Measurements from ENCODE around the gene ZBED6. TPM values are rescaled to one million over a fixed set of nuclear protein-coding genes. Genes with fewer than 3 reads are reported as not detected.

ZBED6 gene
- total RNA-seq, 1 donor from 2014 or later: 60.4 TPM

DNA sequence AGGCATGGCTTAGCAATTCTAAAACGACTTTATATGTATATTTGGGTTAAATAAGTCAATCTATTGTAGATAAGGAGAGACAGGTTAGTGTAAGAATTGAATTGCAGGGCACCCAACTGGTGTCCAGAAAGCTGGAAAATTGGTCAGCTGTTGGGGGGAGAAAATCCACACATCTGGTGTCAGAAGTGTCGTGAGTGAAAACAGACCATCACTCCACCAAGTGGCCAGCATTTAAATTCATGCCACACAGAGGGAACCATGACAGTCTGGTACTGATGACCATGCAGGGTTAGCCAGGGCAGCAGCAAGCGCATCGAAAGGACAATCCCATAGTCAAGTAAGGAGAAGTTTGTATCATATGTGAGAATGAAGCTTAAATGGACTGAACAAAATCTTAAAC is 18.8 kb upstream of the ZBED6 start:
- Mint-ChIP-seq H3K36me3 (no peaks in the 10 kb centered on the region), H3K27ac (no peak overlapping the region)

GRCh38 chr1:203777596-203777995 is 17.8 kb upstream of the ZBED6 start:
- TF ChIP-seq CTCF (IDR thresholded peaks at IDR 0.05; ENCODE audit: unreplicated experiment): no peak
- Mint-ChIP-seq H3K9me3 (no peaks in the 10 kb centered on the region), H3K4me1 (no peaks in the 10 kb centered on the region), H3K36me3 (no peaks in the 10 kb centered on the region), H3K4me3 (no peak overlapping the region), H3K27me3 (ENCODE audit: low read depth) (no peaks in the 10 kb centered on the region), H3K27ac (no peak overlapping the region)
- DNase-seq (ENCODE audit: low spot score in 2 of 2, unreplicated experiment in 2 of 2): no peak

More for the DNA sequence above, 18.8 kb upstream of the ZBED6 start:
- no peak for DNase-seq (ENCODE audit: low spot score in 2 of 2, unreplicated experiment in 2 of 2)
- TF ChIP-seq CTCF (IDR thresholded peaks at IDR 0.05; ENCODE audit: unreplicated experiment): no peak
- Mint-ChIP-seq H3K4me3 (no peak overlapping the region), H3K27me3 (ENCODE audit: low read depth) (no peaks in the 10 kb centered on the region), H3K9me3 (no peaks in the 10 kb centered on the region), H3K4me1 (no peaks in the 10 kb centered on the region)

DNA sequence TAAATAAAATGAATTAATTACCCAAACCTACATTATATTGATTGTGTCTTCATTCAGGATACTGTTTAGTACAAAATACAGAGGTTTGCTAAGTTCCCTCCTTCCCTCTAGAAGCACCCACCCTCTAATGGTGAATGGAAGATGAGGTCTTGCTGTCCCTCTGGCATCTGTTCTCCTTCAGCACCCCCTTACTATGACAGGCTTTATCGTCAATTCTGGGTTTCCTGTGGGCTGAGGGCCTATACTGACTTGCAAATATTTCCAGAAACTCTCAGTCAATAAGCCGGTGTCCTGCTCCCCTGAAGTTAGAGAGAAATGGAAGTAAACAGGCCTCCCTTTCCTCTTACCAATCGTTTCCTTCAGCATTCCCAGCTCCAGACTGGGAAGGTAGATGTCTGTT is 17.3 kb upstream of the ZBED6 start:
- Mint-ChIP-seq H3K9me3 (no peaks in the 10 kb centered on the region), H3K36me3 (no peaks in the 10 kb centered on the region), H3K4me3 (no peak overlapping the region), H3K4me1 (no peaks in the 10 kb centered on the region), H3K27me3 (ENCODE audit: low read depth) (no peaks in the 10 kb centered on the region), H3K27ac (no peak overlapping the region)
- no peak for DNase-seq (ENCODE audit: low spot score in 2 of 2, unreplicated experiment in 2 of 2)
- TF ChIP-seq CTCF (IDR thresholded peaks at IDR 0.05; ENCODE audit: unreplicated experiment): no peak

DNA sequence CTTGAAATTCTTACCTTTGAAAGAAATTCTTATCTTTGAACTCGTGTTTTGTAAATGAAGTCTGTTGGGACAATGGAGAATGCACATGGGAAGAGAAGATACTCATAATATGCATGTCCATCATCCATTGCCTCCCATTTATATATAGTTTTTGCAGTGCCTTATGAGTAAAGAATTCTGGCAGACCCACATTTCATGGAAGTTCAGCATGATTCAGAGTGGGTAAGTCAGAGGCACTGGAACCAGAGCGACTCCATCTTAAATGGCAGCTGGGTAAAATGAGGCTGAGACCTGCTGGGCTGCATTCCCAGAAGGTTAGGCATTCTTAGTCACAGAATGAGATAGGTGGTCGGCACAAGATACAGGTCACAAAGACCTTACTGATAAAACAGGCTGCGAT is 16.6 kb upstream of the ZBED6 start:
- no peaks in the 10 kb centered on the region for H3K9me3 Mint-ChIP-seq
- no peaks in the 10 kb centered on the region for H3K27me3 Mint-ChIP-seq (ENCODE audit: low read depth)
- DNase-seq (ENCODE audit: low spot score in 2 of 2, unreplicated experiment in 2 of 2): no peak
- no peak for TF ChIP-seq CTCF (IDR thresholded peaks at IDR 0.05; ENCODE audit: unreplicated experiment)
- H3K36me3 Mint-ChIP-seq: no peaks in the 10 kb centered on the region
- H3K27ac Mint-ChIP-seq: no peak overlapping the region
- no peaks in the 10 kb centered on the region for H3K4me1 Mint-ChIP-seq
- H3K4me3 Mint-ChIP-seq: no peak overlapping the region

- Mint-ChIP-seq H3K4me3 (no peak overlapping the region), H3K27ac (no peak overlapping the region)
These were observed 13.5 kb upstream of the ZBED6 start for GRCh38 chr1:203781962-203782361.

More at GRCh38 chr1:203781962-203782361, 13.5 kb upstream of the ZBED6 start:
- DNase-seq (ENCODE audit: low spot score in 2 of 2, unreplicated experiment in 2 of 2): no peak
- TF ChIP-seq CTCF (IDR thresholded peaks at IDR 0.05; ENCODE audit: unreplicated experiment): no peak
- H3K9me3 Mint-ChIP-seq: peaks cover 7% of the 10 kb centered on the region
- no peaks in the 10 kb centered on the region for H3K36me3 Mint-ChIP-seq
- H3K4me1 Mint-ChIP-seq: no peaks in the 10 kb centered on the region
- H3K27me3 Mint-ChIP-seq (ENCODE audit: low read depth): no peaks in the 10 kb centered on the region

All from mesothelial cell of epicardium (in vitro differentiated cells).